Germinal center (tissue), 1 donor: Measurements from ENCODE around the gene ARL3.
"Not testable (repeated sequence)": the region's sequence is repeated elsewhere in the genome, so short reads cannot be mapped to it uniquely, and the experiment has no call there.

Experiments used
- DNase-seq: peaks from one replicate; pipeline ENCODE4 v3.0.0; 2012; ENCODE audit warnings: mixed read lengths, low spot score

Gene ARL3

DNA sequence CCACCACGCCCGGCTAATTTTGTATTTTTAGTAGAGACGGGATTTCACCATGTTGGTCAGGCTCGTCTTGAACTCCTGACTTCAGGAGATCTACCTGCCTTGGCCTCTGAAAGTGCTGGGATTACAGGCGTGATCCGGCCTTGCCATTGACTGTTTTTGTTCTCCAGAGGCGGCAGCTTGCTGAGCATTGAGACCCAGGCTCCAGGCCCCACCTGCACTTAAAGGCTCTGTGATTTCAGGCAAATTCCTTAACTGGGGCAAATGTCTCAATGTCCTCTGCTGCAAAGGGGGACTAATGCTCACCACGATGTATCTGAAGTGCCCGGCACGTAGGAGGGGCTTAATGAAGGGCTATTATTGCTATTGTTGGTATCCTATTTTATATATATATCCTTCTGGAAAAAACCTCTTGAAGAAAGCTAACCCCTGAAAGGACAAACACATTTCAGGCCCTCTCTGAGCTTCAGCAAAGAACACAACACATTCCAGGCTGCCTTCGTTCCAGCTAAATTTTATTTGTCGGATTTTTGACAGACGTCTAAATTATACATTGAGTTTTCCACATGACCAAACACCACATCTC is 40.9 kb downstream of the ARL3 start:
- DNase-seq = no peak

DNA sequence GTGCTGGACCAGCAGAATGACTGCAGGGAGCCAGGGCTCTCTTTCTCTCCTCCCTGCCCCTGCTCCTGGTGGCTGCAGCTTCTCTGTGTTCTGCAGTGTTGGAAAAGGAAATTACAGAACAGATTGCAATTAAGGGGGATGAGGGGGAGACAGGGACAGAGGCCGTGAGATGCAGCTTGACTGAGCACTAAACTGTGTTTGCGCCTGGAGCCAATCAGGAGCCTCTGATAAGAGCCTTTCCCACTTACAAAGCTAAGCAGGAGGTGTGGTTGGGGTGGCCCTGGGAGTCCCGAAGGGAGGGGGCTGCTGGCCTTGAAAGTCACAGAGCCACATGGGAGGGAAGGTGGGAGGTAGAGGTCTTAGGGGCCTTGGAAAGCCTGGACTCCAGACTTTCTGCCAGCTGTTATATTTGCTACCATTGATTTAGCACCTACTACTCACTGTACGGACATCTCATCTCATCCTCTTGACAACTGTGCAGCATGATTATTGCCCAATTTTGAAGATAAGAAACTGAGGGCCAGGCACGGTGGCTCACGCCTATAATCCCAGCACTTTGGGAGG is 43.2 kb downstream of the ARL3 start:
- no peak for DNase-seq

DNA sequence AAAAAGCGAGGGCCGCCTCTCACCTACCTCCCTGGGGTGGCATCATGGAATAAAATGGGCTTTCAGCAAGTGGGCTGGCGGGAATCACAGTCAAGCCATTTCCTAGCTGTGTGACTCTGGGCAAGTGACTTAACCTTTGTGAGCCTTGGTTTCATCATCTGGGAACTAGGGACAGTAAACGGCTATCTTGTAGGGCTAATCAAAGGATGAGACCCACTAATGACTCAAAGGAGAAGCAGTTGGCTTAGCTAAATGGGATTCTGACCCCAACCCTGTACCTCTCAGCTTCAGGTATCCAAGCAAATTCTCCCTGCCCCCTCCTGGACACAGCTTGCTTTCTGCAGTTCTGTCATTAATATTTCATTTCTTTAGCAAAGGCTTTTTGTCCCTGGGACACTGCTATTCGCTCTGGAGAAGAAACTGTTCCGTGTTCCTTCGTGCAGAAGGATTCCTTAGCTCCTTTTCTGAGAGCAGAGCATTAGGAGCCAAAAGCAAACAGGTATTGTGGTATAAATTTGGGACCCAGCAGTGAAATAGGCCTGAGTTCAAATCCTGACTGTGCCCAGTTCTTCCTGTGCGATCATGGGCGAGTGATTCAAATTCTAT is 44.0 kb downstream of the ARL3 start:
- DNase-seq = no peak

DNA sequence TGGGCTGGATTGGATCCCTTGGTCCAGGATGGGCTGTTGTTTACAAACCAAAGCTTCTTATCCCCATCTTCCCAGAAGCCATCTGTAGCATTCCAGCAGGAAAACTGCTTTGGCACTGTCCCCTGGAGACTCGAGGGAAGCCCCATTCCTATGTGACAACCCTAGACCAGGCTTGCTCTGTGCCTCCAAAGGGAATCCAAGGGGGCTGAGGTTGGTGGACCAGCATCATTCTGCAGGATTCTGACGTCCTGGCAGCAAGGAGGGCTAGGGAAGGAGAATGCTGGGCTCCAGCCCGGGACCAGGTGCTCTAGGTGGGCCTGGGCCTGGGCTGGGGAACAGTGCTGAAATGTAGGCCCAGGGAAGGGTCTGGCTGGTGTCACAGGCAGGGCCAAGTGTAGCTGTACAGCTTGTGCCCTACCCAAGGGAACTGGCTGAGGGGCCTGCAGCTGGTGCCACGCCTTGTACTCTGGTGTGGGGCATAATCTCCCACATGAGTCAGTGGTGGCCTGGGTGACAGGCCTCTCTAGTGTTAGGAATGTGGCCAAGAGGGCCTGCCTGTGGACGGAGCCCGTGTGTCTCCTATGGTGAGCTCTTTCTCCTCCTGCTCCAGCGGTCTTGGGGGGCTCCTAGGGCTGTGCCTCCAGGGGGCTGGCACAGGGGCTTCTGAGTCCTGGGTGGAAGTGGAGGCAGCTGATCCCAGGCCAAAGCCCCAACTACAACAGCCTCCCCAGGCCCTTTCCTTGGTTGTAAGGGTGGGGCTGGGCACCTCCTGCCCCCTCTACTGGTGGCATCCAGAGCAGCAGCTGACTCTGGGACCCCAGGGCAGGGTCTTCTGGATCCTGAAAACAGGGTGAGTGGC is 44.8 kb downstream of the ARL3 start:
- peak; percentile 49 for DNase-seq

DNA sequence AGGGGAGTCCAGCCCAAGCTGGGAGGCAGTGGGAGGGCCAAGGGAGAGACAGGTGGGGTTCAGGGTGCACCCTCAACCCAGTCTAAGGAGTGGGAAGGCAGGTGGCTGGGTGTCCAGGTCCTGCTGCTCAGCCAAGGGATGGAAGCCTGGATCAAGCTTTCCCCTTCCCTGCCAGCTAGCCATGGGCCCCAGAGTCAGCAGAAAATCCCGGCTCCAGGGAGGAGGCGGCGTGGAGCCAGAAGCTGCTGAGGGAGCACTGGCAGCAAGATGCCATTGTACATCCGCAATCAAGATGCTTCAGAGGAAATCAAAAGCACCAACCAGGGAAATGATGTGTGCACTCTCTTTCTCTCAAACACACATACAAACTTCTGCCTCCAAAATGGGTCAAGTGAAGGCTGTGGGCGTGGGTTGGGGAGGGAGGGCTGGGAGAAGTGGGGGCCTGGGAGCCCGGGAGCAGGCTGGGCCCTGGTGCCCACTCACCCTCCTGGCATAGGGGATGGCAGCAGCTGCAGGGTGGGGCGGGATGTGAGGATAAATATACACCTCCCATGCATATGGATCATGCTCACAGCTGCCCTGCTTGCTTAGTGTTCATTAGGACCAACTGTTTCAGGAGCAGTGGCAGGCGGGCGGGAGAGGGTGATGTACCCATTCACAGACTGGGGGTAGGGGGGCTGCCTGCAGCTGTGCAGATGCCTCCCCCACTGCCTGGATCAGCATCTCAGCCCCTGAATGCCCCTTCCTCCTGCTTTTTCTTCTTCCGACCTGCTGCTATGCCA is 45.7 kb downstream of the ARL3 start:
- DNase-seq = no peak

DNA sequence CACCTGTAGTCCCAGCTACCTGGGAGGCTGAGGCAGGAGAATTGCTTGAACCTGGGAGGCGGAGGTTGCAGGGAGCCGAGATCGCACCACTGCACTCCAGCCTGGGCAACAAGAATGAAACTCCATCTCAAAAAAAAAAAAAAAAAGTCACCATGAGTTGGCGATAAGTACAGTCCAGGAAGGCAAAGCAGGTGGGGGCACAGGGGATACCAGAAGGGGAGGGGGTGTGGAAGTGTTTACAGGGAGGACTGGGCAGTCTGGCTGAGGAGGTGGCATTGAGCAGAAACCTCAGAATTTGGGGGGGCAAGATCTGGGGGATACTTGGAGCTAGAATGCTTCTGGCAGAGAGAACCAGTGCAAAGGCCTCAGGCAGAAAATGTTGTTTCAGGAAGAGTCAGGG is 46.8 kb downstream of the ARL3 start:
- DNase-seq = not testable (repeated sequence)

DNA sequence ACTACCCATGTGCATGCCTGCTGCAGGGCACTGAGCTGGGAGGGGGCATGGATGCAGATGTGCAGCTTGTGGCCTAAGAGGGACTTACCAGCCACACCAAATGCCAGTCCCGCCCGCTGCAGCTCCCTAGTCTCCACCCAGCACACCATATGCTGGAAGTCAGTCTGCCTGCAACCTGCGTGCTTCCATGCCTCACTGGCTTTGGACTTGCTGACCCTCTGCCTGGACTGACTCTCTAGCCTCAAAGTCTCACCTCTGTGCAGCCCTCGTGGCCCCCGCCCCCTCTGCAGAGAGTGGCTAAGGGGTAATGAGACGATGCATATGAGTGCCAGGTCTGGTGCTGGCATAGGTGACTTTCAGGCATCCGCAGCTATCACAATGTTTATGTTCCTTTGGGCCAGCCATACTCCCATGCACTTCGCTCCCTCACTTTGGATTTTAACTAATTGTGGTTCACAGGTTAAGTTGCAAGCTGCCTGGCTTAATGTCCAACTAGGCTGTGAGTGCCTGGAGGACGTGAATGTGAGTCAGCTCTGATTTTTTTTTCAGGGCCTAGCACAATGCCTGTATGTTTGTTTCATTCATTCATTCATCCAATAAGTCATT is 48.2 kb downstream of the ARL3 start:
- no peak for DNase-seq

DNA sequence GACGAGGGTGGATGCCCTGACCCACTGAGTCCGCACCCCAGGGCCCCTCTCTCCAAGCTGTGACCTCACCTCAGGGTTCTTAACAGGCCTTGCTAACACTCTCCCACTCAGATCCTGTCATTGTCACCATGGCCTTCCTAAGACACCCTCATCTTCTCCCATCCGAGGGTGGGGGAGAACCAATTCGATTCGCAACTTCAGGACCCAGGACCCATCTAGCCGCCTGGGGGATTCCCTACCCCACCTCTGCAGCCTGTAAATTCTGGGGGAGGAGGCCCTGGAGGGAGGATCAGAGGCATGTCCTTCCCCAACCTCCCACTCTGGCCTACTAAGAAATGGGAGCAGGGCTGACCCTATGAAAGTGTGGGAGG is 52.6 kb downstream of the ARL3 start:
- DNase-seq = no peak

DNA sequence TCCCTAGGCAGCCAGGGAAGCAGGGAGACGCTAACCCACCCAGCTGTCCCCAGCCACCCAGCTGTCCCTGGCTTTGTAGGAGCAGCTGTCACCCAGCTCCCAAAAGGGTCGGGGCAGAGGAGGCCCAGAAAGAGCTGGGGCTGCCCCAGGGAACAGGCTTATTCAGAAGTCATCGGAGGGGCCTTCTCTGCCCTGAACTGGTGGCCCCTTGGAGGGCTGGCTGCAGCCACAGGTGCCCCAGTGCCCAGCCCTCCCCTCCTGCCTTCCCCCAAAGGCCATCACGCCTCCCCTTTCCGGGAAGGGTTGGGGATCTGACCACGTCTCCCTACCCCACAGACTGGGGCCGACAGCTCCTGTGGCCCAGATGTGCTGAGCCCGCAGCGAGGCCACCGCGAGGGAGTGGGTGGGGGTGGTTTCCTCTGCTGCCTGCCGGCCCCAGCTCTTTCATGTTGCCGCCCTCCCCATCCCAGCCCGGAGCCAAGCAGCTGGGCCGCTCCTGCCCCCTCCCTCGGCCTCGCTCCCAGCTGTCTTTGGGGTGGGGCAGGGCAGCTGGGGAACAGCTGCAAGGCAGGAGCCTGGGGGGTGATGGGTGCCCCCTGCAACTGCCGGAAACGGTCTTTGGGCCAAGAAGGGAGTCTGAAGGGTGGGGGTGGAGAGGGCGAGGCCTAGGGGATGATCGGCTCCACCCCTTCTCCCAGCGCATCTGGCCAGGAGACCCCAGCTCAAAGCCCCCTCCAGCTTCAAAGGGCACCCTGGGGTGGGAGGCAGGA is 53.1 kb downstream of the ARL3 start:
- DNase-seq = peak; percentile 73

DNA sequence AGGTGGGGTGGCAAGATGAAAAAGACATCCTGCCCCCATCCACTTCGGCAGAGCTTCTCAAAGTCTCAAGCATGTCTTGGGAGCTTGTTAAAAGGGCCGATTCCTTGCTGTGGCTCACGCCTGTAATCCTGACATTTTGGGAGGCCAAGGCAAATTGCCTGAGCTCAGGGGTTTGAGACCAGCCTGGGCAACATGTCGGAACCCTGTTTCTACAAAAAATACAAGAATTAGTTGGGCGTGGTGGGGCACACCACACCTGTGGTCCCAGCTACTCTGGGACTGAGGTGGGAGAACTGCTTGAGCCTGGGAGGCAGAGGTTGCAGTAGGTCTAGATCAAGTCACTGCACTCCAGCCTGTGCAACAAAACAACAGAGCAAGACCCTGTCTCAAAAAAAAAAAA is 55.4 kb downstream of the ARL3 start:
- DNase-seq = no peak

DNA sequence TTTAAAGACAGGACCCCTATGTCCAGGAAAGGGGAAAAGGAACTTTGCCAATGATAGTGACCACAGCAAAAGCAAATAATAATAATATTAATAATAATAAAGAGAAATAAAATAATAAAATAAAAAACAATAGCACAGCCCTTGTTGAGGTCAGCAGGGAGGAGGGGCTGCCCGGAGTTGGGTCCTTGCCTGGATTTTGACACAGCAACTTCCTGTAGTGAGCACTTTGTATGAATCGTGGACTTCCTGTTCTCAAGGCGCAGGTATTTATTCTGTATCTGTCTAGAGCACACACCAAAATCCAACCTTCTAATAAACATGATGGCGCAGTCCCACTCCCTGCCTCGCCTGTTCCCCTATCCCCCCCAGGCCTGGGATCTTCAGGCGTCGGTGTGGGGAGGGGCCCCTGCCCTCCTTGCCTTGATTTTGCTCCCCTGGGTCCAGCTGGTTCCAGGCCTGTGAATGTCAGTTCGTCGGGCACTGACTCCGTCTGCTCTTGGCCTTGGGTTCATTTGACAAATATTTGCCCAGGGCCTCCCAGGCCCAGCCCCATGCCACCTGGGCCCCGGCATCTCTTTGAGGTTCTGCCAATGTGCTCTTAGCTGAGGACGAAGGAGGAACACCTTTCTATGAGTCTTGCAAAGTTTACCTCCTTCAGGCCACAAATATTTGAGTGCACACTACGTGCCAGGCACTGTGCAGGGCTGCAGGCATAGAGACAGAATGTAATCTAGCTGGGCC is 56.0 kb downstream of the ARL3 start:
- no peak for DNase-seq

DNA sequence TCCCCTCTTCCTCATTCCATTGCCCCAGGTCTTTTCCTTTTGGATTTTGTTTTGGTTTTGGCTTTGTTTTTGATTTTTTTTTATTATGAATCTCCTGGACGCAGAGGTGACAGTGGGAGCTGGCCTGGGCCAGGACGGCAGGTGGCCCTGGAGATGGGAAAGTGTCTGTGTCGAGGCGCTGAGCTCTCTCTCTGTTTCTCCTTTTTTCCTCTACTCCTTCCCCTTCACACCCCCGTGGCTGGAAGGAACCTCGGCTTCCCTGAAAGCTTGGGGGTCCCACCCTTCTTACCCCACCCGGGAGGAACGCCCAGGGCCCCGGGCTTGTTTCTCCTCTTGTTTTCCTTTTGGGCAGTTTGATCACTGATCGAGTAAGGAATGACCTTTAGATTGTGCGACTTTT is 56.7 kb downstream of the ARL3 start:
- no peak for DNase-seq

DNA sequence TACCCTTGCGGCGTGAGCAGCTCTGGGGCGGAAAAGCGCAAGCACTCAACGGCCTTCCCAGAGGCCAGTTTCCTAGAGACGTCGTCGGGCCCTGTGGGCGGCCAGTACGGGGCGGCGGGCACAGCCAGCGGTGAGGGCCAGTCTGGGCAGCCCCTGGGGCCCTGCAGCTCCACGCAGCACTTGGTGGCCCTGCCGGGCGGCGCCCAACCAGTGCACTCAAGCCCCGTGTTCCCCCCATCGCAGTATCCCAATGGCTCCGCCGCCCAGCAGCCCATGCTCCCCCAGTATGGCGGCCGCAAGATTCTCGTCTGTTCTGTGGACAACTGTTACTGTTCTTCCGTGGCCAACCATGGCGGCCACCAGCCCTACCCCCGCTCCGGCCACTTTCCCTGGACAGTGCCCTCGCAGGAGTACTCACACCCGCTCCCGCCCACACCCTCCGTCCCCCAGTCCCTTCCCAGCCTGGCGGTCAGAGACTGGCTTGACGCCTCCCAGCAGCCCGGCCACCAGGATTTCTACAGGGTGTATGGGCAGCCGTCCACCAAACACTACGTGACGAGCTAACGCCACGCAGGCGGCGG is 57.3 kb downstream of the ARL3 start:
- DNase-seq = no peak

DNA sequence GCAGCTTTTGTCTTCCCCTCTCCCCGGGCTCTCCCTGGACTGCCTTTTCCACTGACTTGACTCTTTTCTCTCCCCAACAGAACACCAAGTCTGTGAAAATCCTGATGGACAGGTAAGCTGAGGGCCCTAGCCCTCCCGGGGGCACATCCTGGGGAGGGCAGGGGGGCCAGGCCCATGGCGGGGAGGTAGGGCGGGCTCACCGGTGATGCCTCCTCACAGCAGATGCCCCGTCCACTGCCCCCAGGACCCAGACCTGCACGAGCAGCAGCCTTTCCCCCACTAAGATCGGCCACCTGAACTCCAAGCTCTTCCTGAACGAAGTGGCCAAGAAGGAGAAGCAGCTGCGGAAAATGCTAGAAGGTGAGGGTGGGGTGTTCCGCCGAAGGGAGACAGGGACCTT is 58.2 kb downstream of the ARL3 start:
- DNase-seq = no peak

DNA sequence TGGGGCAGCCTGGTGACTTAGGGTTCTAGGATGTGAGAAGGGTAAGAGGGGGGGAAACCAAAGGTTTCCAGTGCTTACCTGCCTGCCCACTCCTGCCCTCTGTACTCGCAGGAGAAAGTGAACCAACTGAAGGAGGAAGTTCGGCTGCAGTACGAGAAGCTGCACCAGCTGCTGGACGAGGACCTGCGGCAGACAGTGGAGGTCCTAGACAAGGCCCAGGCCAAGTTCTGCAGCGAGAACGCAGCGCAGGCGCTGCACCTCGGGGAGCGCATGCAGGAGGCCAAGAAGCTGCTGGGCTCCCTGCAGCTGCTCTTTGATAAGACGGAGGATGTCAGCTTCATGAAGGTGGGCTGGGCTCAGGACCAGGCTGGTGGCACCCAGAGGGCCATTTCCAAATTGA is 59.2 kb downstream of the ARL3 start:
- DNase-seq = no peak

DNA sequence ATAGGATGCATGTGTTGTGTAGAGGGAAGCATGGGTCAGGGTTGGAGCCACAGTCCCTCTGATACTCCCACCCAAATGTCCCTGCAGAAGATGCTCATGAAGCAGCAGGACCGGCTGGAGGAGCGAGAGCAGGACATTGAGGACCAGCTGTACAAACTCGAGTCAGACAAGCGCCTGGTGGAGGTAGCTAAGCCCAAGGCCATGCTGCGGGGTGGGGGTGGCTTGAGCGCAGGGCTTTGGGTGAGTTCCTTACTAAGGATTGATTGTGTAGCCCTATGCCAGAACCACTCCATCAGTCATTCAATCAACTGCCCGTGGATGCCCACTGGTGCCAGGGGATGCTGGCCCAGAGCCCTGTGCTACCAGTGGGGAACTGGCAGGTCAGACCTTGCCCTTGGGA is 59.6 kb downstream of the ARL3 start:
- no peak for DNase-seq

DNA sequence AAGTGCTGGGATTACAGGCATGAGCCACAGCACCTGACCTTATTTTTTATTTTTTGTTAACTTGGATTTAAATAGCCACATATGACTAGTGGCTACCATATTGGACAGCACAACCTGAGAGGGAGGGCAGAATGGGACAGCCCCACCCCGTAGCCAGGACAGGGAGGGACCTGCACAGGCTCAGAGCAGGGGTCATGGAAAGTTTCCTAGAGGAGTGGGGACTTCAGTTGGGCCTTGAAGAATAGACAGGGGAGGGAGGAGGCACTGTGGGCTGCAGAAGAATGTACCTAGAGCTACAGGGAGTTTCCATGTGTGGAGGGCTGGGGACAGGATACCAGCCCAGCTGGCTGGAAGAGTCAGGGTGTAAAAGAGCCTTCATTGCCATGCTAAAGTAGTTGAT is 61.1 kb downstream of the ARL3 start:
- DNase-seq = no peak

DNA sequence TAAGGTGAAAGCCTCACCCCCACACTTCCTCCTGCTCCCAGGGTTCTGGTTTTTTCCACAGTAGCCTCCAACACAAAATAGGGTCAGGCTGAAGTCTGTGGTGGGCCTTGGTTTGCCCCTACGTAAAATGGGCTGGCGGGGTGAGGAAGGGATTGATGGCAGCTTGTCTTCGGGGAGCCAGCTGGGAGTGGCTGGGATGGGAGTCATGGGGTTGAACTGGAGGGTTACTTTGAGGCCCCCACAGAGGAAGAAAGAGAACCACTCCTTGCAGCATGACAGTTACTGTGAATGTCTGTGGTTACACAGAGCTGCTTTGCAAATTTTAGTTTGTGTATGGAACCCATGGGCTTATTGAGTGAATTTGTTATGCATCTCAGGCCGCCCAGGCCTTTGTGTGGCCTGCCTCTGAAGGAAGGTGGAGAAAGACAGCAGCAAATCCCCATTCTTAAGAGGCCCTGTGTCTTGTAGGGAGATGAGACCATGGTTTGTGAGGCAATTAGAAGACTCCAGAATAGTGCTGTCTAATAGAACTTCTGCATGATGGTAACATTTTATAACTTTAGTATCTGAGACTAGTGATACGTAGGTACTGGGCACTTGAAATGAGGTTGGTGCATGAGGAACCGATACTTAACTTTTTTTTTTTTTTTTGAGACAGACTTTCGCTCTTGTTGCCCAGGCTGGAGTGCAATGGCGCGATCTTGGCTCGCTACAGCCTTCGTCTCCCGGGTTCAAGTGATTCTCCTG is 61.9 kb downstream of the ARL3 start:
- peak; percentile 60 for DNase-seq

DNA sequence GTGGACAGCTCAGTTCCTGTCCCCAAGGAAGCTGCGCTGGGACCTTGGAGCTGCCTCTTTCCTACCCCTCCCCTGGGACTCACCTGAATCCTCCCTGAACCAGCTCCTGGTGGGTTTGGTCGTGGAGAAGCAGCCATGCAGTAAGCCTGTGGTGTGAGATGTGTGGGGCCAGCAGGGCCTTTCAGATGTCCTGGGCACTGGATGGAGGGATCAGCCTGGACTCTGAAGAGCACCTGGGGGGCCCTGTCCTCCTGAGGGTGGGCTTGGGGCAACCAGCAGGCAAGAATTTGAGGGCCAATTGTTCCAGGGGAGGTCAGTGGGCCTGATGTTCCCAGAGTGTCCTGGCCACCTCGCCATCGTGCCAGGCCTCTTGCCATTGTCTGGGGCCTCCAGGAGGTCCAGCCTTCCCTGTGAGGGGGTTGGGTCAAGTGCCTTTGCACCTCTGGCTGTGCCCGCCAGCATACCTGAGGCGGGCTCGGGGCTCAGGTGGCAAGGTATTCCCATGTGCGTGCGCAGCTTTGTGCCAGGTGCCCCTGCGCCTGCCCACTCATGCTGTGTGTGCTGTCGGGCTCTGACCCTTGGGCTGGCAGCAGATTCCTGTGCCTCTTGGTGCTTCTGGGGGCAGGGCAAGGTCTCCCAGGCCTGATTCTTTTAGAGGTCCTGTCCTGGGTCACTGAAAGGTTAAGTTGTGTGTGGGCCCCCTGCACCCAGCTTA is 62.6 kb downstream of the ARL3 start:
- peak; percentile 41 for DNase-seq
